HUES6 (cell line): ENCODE data around the gene DOCK1.
"Not testable (repeated sequence)": the region's sequence is repeated elsewhere in the genome, so short reads cannot be mapped to it uniquely, and the experiment has no call there.

Experiments
- H3K27ac ChIP-seq: 2 replicates; pipeline ENCODE4 v1.7.0; 2013; ENCODE audit warnings: low read depth, mild to moderate bottlenecking, low read length, inconsistent platforms
- H3K27me3 ChIP-seq: 2 replicates; pipeline ENCODE4 v1.6.1; 2013; ENCODE audit warnings: low read length; ENCODE audit not compliant: control insufficient read depth, insufficient read depth
- H3K36me3 ChIP-seq: 2 replicates; pipeline ENCODE4 v1.6.1; 2013; ENCODE audit warnings: low read length; ENCODE audit not compliant: control insufficient read depth, insufficient read depth
- H3K4me1 ChIP-seq: 2 replicates; pipeline ENCODE4 v1.6.1; 2013; ENCODE audit warnings: low read length; ENCODE audit not compliant: control insufficient read depth, insufficient read depth
- H3K4me3 ChIP-seq: 2 replicates; pipeline ENCODE4 v1.5.1; 2013; ENCODE audit warnings: low read depth, low read length
- H3K9ac ChIP-seq: one replicate; pipeline ENCODE4 v1.6.1; 2013; ENCODE audit warnings: mild to moderate bottlenecking, low read length
- H3K9me3 ChIP-seq: 2 replicates; pipeline ENCODE4 v1.6.1; 2013; ENCODE audit warnings: low read depth, low read length; ENCODE audit not compliant: control insufficient read depth, insufficient read depth

DOCK1 gene

GRCh38 chr10:127296696-127297095, 391.5 kb downstream of the DOCK1 start:
- Histone ChIP-seq H3K9me3 (no peaks in the 10 kb centered on the region), H3K9ac (no peak overlapping the region), H3K36me3 (no peaks in the 10 kb centered on the region), H3K27ac (no peak overlapping the region), H3K4me1 (peaks cover 8% of the 10 kb centered on the region), H3K4me3 (no peak overlapping the region), H3K27me3 (no peaks in the 10 kb centered on the region)

GRCh38 chr10:127298381-127298780, 393.2 kb downstream of the DOCK1 start:
- no peak overlapping the region for H3K4me3 ChIP-seq
- H3K9ac ChIP-seq, result no peak overlapping the region
- H3K9me3 ChIP-seq, result no peaks in the 10 kb centered on the region
- H3K4me1 ChIP-seq, result peaks cover 10% of the 10 kb centered on the region
- H3K27me3 ChIP-seq, result no peaks in the 10 kb centered on the region
- no peak overlapping the region for H3K27ac ChIP-seq
- no peaks in the 10 kb centered on the region for H3K36me3 ChIP-seq

- H3K27ac ChIP-seq, H3K36me3 ChIP-seq, H3K4me3 ChIP-seq, H3K27me3 ChIP-seq, H3K9ac ChIP-seq, H3K9me3 ChIP-seq: not testable (repeated sequence)
- peaks cover 10% of the 10 kb centered on the region for H3K4me1 ChIP-seq
These were observed 394.0 kb downstream of the DOCK1 start for GRCh38 chr10:127299192-127299591.

- Histone ChIP-seq H3K9me3 (no peaks in the 10 kb centered on the region), H3K27ac (no peak overlapping the region), H3K9ac (no peak overlapping the region), H3K4me1 (peaks cover 10% of the 10 kb centered on the region), H3K4me3 (no peak overlapping the region), H3K36me3 (no peaks in the 10 kb centered on the region), H3K27me3 (no peaks in the 10 kb centered on the region)
These were observed 394.9 kb downstream of the DOCK1 start for GRCh38 chr10:127299956-127300689.

- H3K9me3 ChIP-seq, result no peaks in the 10 kb centered on the region
These were observed 395.7 kb downstream of the DOCK1 start for GRCh38 chr10:127300868-127301321.

GRCh38 chr10:127302343-127302742, 397.1 kb downstream of the DOCK1 start:
- H3K36me3 ChIP-seq, result no peaks in the 10 kb centered on the region
- H3K27me3 ChIP-seq, result no peaks in the 10 kb centered on the region
- 0 out of 2 replicates have a peak, but pooled peaks cover 4% of the 10 kb centered on the region for H3K4me1 ChIP-seq
- no peak overlapping the region for H3K9ac ChIP-seq
- H3K9me3 ChIP-seq, result no peaks in the 10 kb centered on the region
- no peak overlapping the region for H3K4me3 ChIP-seq
- no peak overlapping the region for H3K27ac ChIP-seq

More at GRCh38 chr10:127300868-127301321, 395.7 kb downstream of the DOCK1 start:
- Histone ChIP-seq H3K36me3 (no peaks in the 10 kb centered on the region), H3K9ac (no peak overlapping the region), H3K4me3 (no peak overlapping the region), H3K4me1 (peaks cover 10% of the 10 kb centered on the region), H3K27me3 (no peaks in the 10 kb centered on the region), H3K27ac (peak overlapping the region; percentile 14; the same call in 1 of the 2 replicates)

- Histone ChIP-seq H3K36me3 (no peaks in the 10 kb centered on the region), H3K4me1 (0 out of 2 replicates have a peak, but pooled peaks cover 4% of the 10 kb centered on the region), H3K9ac (no peak overlapping the region), H3K27ac (no peak overlapping the region), H3K4me3 (no peak overlapping the region), H3K9me3 (no peaks in the 10 kb centered on the region), H3K27me3 (no peaks in the 10 kb centered on the region)
These were observed 397.9 kb downstream of the DOCK1 start for GRCh38 chr10:127303105-127303504.

GRCh38 chr10:127303746-127304145, 398.5 kb downstream of the DOCK1 start:
- 0 out of 2 replicates have a peak, but pooled peaks cover 4% of the 10 kb centered on the region for H3K4me1 ChIP-seq
- H3K9ac ChIP-seq, result no peak overlapping the region
- no peak overlapping the region for H3K4me3 ChIP-seq
- no peak overlapping the region for H3K27ac ChIP-seq
- no peaks in the 10 kb centered on the region for H3K36me3 ChIP-seq
- H3K9me3 ChIP-seq, result no peaks in the 10 kb centered on the region
- H3K27me3 ChIP-seq, result no peaks in the 10 kb centered on the region

GRCh38 chr10:127306479-127306878, 401.3 kb downstream of the DOCK1 start:
- no peak overlapping the region for H3K27ac ChIP-seq
- H3K4me1 ChIP-seq, result peaks cover 14% of the 10 kb centered on the region
- H3K27me3 ChIP-seq, result no peaks in the 10 kb centered on the region
- H3K36me3 ChIP-seq, result no peaks in the 10 kb centered on the region
- H3K4me3 ChIP-seq, result no peak overlapping the region
- no peak overlapping the region for H3K9ac ChIP-seq
- H3K9me3 ChIP-seq, result no peaks in the 10 kb centered on the region

- H3K27ac ChIP-seq, result no peak overlapping the region
These were observed 402.1 kb downstream of the DOCK1 start for GRCh38 chr10:127307338-127307737.

GRCh38 chr10:127308031-127308430, 402.8 kb downstream of the DOCK1 start:
- H3K27ac ChIP-seq, result no peak overlapping the region
- H3K4me1 ChIP-seq, result peaks cover 12% of the 10 kb centered on the region
- no peaks in the 10 kb centered on the region for H3K27me3 ChIP-seq
- H3K36me3 ChIP-seq, result no peaks in the 10 kb centered on the region
- no peak overlapping the region for H3K4me3 ChIP-seq
- H3K9ac ChIP-seq, result no peak overlapping the region
- no peaks in the 10 kb centered on the region for H3K9me3 ChIP-seq

More at GRCh38 chr10:127307338-127307737, 402.1 kb downstream of the DOCK1 start:
- H3K4me1 ChIP-seq, result peaks cover 14% of the 10 kb centered on the region
- H3K36me3 ChIP-seq, result no peaks in the 10 kb centered on the region
- H3K9ac ChIP-seq, result no peak overlapping the region
- no peaks in the 10 kb centered on the region for H3K9me3 ChIP-seq
- no peaks in the 10 kb centered on the region for H3K27me3 ChIP-seq
- H3K4me3 ChIP-seq, result no peak overlapping the region
